NCI-H1436 (cell line): Measurements from ENCODE around the gene CCN5.
A peak's percentile ranks its signal among the peaks of the same experiment; 100 is the strongest.

ENCODE experiments used
- DNase-seq: peaks from one replicate; lab custom pipeline; 2025; lab: John Stamatoyannopoulos, UW

CCN5 gene

DNA sequence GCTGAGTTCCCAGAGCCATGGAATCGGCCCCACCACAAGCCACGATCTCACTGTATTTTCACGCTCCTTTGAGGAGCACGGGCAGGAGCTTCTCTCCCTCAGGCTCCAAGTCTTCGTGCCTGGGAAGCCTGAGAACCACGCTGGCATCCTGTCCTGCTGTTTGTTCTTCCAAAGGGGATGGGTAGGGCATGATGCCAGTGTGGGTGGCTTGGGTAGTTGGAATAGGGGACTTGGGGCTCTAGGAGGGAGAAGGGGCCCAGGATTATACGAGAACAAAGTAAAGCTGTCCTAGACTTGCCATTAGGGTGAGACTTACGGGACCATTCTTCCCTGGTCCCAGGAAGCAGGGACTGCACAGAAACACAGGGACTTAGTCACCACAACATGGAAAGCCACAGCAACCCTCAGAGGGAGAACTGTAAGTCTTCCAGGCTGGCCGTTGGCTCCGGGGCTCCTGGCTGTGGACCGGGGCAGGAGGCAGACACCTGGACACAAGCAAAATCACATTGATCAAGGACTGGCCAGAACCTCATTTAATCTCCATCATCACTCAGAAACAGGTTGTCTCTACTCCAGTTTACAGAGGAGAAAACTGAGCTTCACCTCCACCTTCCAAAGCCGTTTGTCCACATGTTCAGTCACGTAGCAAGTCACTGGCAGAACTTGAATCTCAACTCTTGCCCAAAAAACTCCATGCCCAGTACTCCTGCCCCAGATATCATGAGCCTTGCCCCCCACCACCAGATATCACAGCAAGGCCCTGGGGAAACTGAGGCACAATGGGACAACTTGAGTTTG lies 1.3 kb downstream of the CCN5 start:
- no peak for DNase-seq

DNA sequence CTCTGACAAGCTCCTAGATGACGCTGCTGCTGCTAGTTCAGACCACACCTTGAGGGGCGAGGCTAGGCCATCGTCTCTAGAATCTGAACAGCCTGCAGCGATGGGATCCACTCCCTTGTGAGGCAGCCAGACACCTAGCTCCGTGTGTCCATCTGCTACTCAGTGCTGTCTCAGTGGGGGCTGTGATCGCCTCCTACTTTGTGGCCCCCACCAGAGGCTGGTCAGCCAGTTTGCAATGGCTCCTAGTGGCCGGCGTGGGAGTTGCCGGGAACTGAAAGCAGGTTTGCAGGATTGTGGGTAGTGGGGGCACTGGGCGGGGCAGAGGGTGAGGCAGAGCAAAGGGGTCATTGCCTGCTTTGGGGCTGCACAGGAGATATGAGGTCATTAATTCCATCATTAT lies 2.8 kb downstream of the CCN5 start:
- no peak for DNase-seq

DNA sequence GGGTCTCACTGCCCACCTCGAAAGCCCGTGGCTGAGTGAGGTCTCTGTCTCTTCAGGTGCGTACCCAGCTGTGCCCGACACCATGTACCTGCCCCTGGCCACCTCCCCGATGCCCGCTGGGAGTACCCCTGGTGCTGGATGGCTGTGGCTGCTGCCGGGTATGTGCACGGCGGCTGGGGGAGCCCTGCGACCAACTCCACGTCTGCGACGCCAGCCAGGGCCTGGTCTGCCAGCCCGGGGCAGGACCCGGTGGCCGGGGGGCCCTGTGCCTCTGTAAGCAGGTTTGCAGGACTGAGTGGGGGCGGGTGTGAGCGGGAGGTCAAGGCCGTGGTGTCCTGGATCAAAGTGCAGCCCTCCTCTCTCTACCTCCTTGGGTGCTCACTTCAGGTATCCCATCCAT lies 4.7 kb downstream of the CCN5 start:
- no peak for DNase-seq

DNA sequence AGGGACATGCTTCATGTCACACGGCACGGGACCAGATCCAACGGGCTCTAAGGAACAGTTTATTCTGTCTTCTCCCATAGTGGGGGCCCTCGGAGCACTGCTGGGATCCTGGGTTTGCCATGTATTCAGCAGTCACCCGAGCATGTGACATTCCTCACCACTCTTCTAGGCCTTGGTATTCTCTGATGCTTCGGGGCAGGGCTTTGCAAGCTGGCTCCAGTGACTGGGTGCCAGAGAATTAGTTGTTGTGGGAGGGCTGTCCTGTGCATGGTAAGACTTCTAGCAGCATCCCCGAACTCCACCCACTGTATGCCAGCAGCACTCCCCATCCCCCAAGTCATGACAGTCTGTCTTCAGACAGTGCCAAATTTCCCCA lies 5.4 kb downstream of the CCN5 start:
- no peak for DNase-seq

DNA sequence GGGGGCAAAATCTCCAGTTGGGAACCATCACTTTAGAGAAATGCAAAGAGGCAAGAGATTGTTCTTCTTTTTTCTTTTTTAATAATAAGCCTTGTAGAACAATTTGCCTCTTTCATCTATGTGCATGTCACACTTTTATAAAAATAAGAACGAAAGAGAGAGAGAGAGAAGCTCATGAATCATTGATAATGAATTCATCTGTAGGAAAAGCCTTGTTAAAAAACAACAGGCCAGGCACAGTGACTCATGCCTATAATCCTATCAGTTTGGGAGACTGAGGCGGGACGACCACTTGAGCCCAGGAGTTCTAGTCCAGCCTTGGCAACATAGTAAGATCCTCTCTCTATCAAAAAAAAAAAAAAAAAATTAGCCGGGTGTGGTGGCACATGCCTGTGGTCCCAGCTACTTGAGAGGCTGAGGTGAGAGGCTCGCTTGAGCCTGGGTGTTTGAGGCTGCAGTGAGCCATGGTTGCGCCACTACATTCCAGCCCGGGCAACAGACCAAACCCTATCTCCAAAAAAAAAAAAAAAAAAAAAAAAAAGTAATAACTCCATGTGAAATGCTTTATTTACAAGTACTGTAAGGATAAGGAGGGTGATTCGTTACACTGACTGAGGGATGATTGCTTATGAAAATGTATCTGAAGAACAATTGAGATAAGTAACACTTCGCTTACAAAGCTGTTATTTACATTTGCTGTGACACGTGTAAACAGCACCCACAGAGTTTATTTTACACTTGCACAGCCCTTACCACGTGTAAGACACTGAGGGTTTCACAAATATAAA lies 6.0 kb downstream of the CCN5 start:
- no peak for DNase-seq

DNA sequence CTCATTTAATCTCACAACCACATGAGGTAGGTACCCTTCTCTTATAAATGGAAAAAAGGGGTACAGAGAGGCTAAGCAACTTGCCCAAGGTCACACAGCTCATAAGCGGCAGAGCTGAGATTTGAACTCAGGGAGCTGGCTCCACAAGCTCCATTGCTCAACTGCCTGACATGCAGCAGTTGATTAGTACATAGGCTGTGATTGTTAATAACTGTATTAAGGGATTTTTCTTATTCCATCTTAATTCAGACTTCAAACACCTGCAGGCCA lies 6.6 kb downstream of the CCN5 start:
- DNase-seq: no peak

DNA sequence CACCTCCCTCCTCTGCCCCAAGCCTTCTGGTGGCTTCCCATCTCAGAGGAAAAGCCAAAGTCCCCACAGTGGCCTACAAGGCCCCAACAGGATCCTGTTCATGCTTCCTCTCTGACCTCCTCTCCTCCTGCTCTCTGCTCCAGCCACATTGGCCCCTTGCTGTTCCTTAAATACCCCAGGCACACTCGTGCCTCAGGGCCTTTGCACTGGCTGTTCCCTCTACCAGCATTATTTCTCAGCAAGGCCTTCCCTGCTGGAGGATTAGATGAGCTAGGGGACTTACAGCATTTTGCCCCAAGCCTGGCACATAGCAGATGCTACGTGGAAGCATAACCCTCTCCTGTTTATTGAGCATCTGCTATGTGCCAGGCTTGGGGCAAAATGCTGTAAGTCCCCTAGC lies 7.8 kb downstream of the CCN5 start:
- no peak for DNase-seq

DNA sequence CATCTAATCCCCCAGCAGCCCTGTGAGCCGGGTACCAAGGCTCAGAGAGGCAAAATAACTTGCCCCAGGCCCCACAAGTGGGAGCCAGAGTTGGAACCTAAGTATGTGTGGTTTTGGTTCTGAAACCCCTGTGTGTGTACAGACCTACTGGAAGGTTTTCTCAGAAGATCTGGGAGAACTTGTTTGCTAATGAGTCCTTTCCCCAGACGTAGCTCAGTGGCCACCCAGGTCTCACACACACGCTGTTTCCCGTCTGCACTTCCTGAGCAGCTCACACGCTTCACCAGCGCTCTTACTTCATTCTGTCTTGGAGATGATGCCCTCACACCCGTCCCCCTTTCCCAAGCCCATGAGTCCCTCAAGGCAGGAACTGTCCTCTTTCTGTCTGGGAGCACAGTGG lies 8.2 kb downstream of the CCN5 start:
- DNase-seq: no peak

DNA sequence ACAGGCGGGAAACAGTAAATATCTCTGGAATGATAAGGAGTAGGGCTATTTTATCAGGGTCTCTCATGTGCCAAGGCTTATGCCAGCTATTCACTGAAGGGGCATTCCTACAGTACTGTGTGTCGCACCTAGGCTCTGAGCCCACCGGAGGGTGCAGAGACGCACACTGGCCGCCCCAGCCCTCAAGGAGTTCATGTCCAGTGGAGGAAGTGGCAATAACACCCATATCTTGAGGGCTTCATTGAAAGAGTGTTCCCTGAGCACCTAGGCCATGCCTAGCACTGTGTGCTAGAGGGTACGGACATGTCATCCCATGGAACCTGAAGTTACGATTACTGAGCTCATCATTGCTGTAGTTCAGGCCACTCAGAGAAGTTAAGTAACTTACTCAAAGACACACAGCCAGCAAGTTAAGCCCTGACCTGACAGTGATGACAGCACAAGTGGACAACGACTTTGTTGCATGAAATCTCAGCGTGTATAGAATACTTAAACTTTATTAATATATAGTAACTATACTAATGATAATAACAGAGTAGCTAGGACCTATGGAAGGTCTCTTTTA lies 8.7 kb downstream of the CCN5 start:
- no peak for DNase-seq

DNA sequence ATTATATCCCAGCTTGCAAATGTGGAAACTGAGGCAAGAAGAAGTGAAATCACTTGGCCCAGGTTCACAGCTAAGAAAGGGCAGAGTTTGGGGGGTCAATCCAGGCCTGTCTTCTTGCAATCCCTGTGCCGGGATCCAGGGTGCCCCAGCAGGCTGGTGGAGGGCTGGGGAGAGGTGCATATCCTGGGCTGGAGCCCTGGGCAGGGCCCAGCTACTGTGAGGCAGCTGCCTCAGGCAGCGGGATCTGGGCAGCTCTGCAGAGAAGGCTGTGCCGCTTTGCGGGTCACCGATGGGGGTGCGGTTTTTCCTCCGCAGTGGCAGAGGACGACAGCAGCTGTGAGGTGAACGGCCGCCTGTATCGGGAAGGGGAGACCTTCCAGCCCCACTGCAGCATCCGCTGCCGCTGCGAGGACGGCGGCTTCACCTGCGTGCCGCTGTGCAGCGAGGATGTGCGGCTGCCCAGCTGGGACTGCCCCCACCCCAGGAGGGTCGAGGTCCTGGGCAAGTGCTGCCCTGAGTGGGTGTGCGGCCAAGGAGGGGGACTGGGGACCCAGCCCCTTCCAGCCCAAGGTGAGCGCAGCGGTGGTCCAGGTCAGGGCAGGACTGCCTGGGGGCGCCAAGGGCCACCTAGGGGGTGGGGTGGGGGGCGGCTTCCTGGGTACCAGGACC lies 9.4 kb downstream of the CCN5 start:
- DNase-seq: no peak

DNA sequence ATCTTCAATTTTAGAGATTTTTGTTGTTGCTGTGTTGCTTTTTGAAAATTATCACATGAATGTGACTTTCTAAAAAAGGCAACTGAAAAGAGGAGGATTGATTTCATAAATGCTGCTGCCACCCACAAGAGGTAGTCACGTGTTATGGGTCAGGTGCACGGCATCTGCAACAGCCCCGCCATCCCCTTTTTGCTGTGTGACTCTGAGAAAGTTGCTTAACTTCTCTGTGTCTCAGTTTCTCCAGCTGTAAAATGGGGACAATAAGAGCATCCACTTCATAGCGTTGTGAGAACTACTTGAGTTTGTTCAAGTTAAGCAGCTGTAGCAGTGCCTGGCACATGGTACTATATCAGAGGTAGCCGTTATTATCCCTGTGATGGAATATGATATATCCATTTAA lies 10.7 kb downstream of the CCN5 start:
- no peak for DNase-seq

DNA sequence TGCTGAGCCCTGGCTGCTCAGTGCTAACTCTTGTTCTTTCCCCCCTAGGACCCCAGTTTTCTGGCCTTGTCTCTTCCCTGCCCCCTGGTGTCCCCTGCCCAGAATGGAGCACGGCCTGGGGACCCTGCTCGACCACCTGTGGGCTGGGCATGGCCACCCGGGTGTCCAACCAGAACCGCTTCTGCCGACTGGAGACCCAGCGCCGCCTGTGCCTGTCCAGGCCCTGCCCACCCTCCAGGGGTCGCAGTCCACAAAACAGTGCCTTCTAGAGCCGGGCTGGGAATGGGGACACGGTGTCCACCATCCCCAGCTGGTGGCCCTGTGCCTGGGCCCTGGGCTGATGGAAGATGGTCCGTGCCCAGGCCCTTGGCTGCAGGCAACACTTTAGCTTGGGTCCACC lies 11.9 kb downstream of the CCN5 start:
- no peak for DNase-seq

DNA sequence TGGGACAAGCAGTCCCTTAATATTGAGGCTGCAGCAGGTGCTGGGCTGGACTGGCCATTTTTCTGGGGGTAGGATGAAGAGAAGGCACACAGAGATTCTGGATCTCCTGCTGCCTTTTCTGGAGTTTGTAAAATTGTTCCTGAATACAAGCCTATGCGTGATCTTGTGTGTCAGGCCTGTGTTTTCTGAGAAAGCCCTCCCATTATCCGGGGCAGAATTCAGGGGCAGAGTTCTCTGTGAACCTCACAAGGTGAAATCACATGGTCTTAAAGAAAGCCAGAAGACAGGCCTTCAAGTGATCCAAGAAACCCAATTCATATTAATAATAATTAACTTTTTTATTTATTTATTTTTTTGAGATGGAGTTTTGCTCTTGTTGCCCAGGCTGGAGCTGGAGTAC lies 12.5 kb downstream of the CCN5 start:
- no peak for DNase-seq

DNA sequence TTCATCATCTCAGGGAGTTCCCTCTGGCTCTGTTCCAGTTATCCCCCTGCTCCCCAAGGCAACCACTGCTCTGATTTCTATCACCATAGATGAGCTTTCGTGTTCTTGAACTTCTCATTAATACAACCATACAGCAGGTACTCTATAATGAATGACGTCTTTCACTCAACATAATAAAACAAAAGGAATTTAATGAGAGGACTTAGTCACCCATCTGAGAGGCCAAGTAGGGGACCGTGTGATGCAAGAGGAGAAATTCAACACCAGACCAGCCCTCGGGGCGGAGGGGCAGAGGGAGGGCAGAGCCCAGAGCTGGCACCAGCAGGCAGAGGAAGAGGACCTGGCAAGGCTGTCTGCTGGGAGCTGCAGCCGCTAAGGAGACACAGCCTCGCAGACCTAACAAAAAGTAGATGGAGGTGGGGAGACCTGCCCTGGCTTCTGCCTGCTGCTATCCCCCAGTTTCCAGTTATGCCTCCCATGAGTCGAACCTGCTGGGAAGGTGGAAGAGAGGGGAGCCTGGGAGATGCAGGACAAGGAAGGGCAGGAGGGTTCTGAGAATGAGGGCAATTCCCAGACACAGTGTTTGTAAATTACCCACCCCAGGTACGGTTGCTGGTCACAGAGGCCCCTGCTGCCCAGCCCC lies 13.8 kb downstream of the CCN5 start:
- peak; percentile 52 for DNase-seq

DNA sequence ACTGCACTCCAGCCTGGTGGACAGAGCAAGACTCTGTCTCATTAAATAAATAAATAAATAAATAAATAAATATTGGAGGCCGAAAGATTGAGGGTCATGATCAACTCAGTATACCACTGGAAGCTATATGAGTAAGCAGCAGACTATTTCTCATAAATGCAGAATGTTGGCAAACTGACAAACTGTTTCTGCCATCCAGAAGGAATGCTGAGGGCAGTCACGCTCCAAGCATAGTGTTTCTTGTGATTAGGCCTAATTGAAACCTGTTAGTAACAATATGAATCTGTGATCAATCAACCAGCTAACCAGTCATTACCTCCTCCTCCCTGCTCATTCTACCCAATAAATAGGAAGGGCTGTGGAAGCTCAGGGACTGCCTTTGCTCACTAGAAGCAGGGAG lies 15.3 kb downstream of the CCN5 start:
- DNase-seq: no peak

DNA sequence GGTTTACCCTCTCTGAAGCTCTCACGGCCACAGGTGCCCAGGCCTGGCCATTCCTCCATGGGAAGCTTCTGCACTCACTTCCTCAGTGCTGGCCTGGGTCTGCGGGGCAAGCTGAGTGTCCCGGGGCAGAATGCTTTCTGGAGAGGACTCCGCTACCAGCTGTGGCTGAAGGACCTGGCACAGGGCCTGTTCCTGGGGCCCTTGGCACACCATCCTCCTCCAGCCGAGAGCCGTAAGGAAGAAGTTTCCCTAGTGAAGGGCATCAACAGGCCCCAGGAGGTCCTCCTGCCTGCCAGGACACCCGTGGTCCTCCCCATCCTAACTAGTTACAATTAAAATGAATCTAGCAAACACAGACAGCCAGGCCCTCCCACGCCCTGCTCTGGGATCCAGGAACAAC lies 16.5 kb downstream of the CCN5 start:
- DNase-seq: no peak

DNA sequence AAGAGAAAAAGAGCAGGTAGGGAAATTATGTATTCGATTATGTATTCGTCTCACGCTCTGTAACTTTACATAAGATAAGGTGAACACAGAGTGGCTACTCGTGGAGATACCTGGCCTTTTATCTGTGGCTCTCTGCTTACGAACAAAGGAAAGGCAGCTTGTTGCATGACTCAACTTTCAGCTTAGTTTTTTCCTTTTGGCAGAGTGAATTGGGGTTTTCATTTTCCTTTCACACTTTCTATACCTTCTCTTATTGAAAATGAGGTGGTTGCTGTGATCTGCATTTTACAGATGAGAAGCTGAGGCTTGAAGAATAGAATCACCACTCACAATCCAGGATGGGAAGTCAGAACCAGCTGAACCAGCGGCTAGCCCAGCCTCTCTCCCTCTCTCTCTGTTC lies 17.2 kb downstream of the CCN5 start:
- DNase-seq: no peak

DNA sequence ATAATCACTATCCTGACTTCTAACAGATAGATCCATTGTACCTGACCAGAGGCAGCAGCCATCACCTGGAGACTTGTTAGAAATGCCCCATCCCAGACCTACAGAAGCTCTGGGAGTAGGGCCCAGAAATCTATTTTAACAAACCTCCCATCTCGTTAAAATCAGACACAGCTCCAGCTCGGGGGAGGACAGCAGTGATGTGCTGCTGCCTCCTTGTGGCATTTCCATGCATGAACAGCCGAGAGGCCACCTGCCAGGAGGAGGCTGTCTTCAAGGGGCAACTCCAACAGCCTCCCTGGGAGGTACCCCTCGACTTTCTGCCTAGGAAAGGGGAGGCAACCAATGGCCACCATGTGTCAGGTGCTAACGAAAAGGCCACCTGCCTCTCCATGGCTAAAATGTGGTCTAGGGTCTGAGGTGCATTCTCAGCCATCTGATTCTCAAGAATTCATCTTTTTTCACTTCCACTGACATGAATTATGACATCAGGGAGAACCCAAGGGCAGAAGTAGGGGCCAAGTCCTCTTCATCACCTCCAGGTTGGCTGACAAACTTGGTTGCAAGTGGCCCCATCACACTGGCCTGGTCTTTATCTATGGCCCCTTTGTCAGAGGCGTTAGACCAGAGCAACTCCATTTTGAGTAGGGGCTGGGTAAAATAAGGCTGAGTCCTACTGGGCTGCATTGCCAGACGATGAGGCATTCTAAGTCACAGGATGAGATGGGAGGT lies 18.3 kb downstream of the CCN5 start:
- DNase-seq: peak; percentile 64

DNA sequence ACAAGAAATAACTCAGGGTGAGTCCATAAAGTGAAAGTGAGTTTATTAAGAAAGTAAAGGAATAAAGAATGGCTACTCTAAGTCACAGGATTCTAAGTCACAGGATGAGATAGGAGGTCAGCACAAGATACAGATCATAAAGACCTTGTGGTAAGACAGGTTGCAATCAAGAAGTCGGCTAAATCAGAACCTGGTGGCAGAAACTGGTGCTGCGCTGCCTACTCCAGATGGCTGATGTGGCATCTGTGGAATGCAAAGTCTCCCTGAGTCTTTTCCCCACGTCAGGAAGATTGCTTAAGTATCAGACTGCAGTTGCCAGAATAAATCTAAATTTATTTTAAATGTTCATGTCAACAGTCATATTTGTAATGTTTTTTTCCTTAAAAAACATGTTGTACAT lies 19.8 kb downstream of the CCN5 start:
- no peak for DNase-seq

DNA sequence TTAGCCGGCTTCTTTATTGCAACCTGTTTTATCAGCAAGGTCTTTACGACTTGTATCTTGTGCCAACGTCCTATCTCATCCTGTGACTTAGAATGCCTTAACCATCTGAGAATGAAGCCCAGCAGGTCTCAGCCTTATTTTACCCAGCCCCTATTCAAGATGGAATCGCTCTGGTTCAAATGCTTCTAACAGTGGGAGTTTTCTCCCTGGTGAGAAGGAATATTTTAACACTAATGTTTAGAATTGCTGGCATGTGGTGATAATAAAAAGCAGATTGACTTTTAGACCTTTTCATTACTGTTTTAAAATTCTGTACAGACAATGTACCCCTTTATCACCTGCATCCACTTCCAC lies 20.6 kb downstream of the CCN5 start:
- DNase-seq: no peak

DNA sequence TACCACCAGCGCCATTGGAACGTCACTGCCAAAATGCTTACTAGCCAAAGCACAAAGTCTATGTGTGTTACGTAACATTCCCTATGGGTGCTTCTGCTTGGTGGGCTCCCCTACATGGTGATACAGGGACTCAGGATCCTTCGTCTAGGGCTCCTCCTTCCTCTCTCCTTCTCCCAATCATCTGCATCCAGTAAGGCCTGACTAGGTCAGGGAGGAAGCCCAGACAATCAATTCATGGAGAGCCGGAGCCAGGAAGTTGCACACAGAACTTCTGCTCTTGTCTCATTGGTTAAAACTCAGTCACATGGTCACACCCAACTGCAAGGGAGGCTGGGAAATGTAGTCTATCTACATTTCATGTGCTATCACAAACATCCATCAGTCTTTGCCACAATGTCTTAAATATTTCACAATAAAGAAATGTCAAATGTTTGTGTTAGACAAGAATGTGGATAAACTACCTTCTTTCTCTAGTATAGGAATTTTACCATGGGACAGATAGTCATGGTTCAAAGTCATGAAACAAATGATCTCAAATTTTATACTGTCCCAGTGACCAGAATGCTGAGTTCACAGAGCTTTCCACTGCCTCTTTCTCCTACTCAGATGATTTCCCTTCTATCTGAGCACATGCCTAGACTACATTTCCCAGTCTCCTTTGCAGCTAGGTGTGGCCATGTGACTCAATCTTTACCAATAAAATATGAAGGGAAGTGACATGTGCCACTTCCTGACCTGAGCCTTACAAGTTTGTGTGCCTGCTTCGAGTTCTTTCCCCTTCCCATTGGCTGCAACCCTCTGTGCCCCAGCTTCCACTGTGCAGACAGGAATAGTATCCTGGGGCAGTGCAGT lies 21.2 kb downstream of the CCN5 start:
- no peak for DNase-seq
